ENCODE measurements around the gene AAK1. TPM values are rescaled to one million over a fixed set of nuclear protein-coding genes. Genes with fewer than 3 reads are reported as not detected.
"Not testable (repeated sequence)": the region's sequence is repeated elsewhere in the genome, so short reads cannot be mapped to it uniquely, and the experiment has no call there.

AAK1 gene
- total RNA-seq, 1 donor from 2014 or later: 76.2 TPM

DNA sequence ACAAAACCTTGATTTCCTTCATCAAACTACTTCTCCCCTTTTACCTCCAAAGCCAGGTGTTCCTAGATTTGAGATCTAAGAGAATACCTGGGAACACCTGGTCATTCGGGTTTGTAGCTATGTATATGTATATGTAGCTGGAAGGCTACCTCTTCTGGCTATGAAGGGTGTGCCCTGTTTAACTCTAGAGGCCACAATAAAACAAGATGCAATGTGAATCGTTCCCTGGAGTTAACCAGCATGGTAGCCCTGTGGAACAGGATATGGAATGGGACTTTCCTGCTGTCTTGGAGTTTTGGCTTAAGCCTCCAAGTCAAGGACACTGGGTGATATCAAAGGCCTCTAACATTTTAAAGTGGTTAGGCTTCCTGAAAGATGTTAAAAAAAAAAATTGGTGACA lies 188.6 kb downstream of the AAK1 start:
- ATAC-seq: no peak
- DNase-seq (ENCODE audit: missing footprints): no peak
- intact Hi-C loops (cut with DNase I): no loop called here

DNA sequence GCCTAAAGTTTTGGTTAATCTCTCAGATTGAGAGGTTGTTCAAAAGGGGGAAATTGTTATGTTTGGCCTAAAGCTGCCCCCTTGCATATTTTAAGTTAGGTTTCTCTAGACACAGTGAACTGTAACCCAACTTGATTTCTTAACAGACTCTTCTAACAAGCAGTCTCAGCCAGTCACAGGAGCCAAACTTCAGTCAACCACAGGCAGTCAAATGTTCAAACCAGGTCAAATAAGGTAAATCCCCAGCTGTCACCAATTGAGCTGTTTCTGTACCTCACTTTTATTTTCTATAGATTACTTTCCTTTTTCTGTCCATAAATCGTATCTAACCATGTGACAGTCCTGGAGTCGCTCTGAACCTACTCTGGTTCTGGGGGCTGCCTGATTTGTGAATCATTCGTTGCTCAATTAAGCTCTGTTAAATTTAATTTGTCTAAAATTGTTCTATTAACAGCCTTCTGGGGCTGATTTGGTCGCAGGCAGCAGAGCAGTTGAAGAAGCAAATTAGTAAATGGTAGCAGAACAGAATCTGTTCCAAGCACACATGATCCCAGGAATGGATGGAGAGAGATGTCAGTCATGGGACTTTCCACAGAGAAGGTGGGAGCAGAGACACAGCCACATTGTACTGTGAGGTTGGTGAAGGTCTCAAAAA lies 189.9 kb downstream of the AAK1 start:
- intact Hi-C loops (cut with DNase I): no loop called here
- DNase-seq (ENCODE audit: missing footprints) (no peak), ATAC-seq (no peak)

DNA sequence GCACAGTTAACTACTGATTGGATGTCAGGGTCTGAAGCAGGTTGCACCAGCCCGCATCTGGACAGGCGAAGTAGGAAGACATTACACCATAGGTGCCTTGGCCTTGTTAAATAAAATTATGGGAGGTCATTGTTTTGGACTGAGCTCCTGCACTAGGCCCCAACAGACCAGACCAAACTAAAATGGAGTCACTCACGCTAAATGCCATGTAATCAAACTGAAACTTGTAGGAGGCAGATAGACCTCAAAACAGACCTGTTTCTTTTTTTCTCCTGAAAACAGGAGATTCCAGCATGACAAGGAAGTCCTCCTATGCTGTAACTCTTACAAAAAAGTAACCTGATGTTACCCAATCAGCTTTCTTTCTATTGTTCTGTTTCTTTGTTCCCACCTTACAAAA lies 190.9 kb downstream of the AAK1 start:
- ATAC-seq (no peak), DNase-seq (ENCODE audit: missing footprints) (no peak)
- intact Hi-C loops (cut with DNase I): no loop called here

DNA sequence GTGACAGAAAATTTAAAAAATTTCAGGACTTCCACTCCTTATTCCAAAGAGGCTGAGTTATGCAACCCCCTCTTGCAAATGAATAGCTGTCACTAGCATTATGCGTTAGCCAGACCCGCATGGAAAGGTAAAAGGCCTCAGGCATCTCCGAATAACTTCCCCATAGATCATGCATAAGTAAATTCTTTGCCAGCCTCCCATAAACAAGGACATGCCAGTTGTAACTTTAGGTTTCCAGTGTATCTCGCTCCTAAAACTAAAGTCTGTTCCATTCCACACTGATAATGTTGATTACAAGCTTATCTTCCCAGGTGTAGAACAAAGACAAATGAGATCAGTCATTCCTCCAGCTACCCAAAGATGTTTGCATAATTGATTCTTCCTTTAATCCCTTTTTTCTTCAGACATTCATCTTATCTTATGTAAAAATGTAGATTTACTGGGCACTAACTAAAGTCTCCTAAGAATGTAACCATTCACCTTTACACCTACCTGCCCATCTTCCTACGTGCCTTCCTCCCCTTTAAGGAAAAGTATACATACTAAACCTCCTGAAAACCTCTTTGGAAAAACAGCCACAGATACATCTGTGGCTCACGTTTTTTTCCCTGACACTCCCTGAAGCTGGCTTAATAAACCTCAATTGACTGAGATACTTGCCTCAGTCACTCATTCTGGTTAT lies 192.7 kb downstream of the AAK1 start:
- DNase-seq (ENCODE audit: missing footprints) (no peak), ATAC-seq (no peak)
- intact Hi-C loops (cut with DNase I): no loop called here

DNA sequence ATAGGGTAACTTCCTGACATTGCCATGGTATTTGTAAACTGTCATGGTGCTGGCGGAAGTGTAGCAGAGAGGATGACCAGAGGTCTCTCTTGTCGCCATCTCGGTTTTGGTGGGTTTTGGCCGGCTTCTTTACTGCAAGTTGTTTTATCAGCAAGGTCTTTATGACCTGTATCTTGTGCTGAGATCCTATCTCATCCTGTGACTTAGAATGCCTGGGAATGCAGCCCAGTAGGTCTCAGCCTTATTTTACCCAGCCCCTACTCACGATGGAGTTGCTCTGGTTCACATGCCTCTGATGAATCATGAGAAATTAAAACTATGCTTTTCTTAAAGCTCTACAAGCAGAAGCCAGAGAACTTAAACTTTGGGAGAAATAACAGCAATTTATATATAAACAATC lies 193.6 kb downstream of the AAK1 start:
- intact Hi-C loops (cut with DNase I): no loop called here
- DNase-seq (ENCODE audit: missing footprints) (no peak), ATAC-seq (no peak)

DNA sequence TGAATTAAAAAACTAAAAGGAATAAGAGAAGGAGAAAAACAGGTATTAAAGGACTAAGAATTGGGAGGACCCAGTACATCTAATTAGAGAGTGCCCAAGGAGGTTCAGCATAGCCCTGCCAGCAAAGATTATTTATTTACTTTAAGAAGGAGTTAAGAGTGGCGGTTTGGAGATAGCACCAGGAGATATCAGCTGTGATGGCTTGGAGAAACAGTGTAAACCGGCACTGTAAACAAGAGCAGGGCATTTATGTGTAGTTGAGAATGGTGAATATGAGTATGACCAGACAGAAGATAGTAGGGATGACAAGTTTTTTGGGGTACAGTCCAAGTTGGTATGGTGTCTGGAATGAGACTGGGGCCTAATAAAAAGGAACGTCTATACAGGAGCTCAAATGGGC lies 199.9 kb downstream of the AAK1 start:
- ATAC-seq; intact Hi-C loops (cut with DNase I); DNase-seq (ENCODE audit: missing footprints): not testable (repeated sequence)

DNA sequence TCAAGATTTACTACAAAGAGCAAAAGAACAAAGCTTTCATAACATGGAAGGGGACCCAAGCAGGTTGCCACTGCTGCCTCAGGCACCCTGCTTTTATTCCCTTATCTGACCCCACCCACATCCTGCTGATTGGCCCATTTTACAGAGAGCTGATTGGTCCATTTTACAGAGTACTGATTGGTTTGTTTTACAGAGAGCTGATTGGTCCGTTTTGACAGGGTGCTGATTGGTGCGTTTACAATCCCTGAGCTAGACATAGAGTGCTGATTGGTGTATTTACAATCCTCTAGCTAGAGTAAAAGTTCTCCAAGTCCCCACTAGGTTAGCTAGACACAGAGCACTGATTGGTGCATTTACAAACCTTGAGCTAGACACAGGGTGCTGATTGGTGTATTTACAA lies 204.0 kb downstream of the AAK1 start:
- not testable (repeated sequence) for DNase-seq (ENCODE audit: missing footprints); ATAC-seq
- intact Hi-C loops (cut with DNase I): loop anchor here (5.0 kb wide), 1 partner anchor 52 kb away; the partner anchor contains the start of gene GFPT1

DNA sequence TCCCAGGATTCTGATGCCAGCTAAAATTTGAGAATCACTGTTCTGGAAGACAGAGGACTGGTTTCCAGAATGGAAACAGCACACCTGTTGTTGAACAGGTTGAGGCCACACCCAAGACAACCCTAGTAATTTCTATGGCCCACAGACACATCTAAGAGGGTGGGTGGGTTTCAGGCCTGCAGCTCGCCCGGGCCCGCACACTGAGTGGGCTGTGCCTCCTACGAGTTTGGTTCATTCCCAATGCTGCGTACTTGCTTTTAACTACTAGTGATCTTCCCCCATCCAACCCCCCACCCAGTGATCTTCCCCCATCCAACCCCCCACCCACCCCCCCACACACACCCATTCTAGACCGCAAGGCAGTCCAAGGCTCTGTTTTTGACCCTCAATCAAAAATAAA lies 205.0 kb downstream of the AAK1 start:
- intact Hi-C loops (cut with DNase I): loop anchor here (5.0 kb wide), 1 partner anchor 51 kb away; the partner anchor contains the start of gene GFPT1
- no peak for DNase-seq (ENCODE audit: missing footprints)
- no peak for ATAC-seq

DNA sequence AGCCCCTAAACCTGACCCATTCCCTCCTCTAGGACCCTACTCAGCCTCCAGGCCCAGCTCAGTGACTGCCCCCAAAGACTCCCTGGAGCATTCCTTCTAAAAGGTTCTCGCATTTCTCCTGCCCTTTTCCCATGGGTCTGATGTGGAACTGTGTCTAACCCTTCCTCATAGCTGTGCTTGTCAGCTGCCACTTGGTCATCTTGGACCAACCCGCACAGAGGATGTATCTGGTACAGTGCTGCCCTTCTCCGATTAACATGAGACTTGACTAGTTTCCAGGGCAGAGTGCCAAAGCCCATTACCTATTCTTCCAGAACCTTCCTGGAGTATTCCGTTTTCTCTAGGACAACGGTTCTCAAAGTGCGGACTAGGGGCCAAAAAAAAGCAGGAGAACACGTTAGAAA lies 205.8 kb downstream of the AAK1 start:
- ATAC-seq (peak; percentile 43), DNase-seq (ENCODE audit: missing footprints) (no peak)
- intact Hi-C loops (cut with DNase I): loop anchor here (5.0 kb wide), 1 partner anchor 50 kb away; the partner anchor contains the start of gene GFPT1

DNA sequence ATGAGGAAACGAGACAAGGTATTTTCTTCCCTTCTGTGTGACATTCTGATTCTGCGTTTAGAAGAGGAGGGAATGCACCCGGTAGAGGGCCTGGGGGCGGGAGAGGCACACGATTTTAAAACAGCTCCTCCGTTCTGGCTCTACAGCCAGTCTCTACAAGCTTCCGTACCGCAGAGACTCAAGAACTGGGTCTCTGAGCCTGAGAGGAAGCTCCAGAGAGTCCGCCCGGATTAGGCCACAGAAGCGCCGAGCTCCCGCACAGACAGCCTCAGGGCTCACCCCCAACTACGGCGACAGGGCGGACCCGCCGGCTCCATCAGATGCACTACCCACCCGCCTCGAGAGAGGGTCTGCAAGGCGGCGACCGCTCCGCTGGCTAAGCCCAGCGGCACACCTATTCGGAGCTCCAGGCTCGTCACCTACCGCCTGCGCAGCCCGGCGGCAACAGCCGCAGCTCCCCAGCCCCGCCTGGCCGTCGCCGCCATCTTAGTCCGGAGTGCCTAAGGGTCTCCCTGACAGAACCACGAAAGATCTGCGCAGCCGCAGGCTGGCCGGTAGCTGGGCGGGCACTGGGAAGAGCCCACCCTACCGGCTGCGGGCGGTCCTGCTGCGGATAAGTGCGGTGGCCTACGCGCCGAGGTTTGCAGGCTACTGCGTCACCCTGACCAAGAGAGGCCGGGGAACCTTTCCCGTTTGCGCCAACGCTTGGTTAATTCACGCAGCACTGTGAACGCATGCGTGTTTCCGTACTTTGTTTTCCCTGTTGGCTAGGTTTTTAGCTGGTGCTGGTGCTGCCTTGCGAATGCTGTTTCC lies 206.4 kb downstream of the AAK1 start, which contains the start of gene NFU1:
NFU1 (minus strand) TSS at position 498 of the 813 bp plus-strand sequence; CDS start at position 485, 13 bp downstream.
- intact Hi-C loops (cut with DNase I): loop anchor here (5.0 kb wide), 1 partner anchor 50 kb away; the partner anchor contains the start of gene GFPT1
- DNase-seq (ENCODE audit: missing footprints): peak; percentile 96
- ATAC-seq: peak; percentile 99

DNA sequence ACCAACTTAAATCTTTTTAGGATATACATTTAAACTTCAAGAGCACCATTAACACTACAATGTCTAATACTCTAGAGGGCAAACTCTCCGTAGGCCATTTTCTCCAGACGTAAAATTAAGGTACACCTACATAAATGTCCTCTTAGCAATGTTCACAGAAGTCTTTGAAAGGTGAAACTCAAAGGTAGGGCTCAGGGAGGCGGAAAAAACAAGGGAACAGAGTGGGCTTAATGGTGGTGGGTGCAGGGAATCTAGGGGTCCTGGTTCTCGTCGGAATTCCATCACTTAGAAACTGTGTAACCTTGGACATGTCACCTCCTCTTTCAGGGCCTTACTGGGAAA lies 207.0 kb downstream of the AAK1 start:
- intact Hi-C loops (cut with DNase I): loop anchor here (5.0 kb wide), 1 partner anchor 49 kb away; the partner anchor contains the start of gene GFPT1
- DNase-seq (ENCODE audit: missing footprints) (no peak), ATAC-seq (no peak)

DNA sequence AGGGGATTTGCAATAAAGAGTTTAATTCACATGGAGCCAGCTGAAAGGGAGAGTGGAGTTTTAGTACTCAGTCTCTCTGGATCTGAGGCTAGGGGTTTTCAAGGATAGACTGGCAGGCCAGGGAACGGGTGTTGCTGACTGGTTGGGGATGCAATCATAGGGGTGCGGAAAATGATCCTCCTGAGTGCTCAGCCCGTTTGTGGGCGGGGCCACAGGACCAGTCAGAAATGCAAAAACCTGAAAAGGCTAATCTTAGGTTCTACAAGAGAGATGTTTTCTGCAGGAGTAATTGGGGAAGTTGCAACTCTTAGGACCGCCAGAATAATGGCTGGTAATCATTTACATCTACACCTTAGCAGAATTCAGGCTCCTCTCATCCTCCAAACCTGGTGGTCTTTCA lies 208.8 kb downstream of the AAK1 start:
- ATAC-seq (no peak), DNase-seq (ENCODE audit: missing footprints) (no peak)
- intact Hi-C loops (cut with DNase I): loop anchor here (5.0 kb wide), 1 partner anchor 47 kb away; the partner anchor contains the start of gene GFPT1

DNA sequence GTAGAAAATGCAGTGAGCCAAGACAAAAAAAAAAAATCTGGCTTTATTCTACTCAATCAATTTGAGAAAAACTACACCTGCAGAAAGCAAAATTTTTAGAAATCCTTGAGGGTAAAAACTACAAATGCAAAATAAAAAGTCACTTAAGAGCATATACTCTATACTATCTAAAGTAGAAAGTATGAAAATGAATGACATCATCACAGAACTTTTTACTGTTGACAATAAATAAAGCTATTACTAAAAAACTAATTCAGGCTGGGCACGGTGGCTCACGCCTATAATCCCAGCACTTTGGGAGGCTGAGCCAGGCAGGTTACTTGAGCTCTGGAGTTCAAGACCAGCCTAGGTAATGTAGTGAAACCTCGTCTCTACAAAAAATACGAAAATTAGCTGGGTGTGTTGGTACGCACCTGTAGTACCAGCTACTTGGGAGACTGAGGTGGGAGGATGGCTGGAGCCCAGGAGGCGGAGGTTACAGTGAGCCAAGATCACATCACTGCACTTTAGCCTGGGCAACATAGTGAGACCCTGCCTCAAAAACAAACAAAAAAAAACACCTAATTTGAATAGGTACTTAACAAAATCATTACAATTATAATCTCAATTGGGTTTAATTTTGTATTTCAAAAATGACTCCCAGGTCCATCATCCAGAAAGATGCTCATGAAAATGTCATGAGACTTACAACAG lies 213.9 kb downstream of the AAK1 start:
- intact Hi-C loops (cut with DNase I): no loop called here
- DNase-seq (ENCODE audit: missing footprints) (no peak), ATAC-seq (no peak)

DNA sequence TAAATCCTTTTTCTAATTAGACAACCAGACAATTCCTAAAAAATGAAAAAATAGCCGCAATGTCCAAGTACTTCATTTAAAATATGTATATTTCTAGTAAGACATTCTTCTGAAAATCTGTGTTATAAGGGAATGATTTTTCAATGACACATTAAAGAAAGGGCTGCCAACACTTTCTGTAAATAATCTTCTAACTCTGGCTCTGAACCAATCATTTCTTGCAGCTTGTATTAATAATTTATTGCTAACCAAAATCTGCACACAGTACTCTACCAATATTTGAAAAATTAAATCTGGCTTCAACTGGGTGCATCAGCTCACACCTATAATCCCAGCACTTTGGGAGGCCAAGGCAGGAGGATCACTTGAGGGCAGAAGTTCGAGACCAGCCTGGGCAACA lies 214.6 kb downstream of the AAK1 start:
- DNase-seq (ENCODE audit: missing footprints) (no peak), ATAC-seq (no peak)
- intact Hi-C loops (cut with DNase I): no loop called here

DNA sequence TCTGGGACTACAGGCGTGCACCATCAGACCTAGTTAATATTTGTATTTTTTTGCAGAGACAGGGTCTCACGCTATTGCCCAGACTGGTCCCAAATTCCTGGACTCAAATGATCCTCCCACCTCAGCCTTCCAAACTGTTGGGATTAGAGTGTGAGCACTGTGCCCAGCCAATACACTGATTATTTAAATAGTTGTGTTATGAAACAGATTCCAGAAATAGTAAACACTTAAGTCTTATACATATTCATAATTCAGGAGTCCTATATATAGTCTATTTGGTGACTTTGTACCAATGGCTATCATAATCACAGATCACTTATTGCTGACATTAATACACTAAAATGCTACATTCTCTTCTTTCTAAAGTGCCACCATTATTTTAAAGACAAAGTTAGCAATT lies 219.1 kb downstream of the AAK1 start:
- DNase-seq (ENCODE audit: missing footprints) (no peak), ATAC-seq (peak; percentile 67)
- intact Hi-C loops (cut with DNase I): no loop called here

DNA sequence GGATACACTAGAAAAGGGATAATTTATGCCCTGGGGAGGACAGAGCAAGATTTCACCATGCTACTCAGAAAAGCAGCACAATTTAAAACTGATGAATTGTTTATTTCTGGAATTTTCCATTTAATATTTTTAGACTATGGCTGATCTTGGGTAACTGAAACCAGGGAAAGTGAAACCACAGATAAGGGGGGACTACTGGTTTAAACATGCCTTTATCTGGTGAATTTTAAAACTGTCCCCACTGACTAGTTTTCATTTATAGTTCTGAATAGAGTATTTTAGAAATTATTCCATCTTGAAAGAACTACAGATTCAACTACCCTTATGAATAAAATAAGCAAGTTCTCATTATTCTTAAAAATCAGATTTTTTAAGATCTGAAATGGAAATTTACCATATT lies 221.3 kb downstream of the AAK1 start:
- DNase-seq (ENCODE audit: missing footprints) (no peak), ATAC-seq (no peak)
- intact Hi-C loops (cut with DNase I): no loop called here

DNA sequence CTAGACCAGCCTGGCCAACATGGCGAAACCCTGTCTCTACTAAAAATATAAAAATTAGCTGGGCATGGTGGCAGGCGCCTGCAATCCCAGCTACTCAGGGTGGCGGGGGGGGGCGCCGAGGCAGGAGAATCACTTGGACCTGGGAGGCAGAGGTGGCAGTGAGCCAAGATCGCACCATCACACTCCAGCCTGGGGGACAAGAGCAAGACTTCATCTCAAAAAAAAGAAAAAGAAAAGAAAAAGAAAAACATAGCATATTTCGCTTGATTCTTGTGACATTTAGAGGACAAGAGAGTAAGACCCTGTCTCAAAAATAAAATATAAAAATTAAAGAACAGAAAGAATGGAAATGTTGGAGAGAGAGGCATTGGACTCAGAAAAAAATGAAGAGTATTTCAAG lies 224.4 kb downstream of the AAK1 start:
- intact Hi-C loops (cut with DNase I): not testable (repeated sequence)

DNA sequence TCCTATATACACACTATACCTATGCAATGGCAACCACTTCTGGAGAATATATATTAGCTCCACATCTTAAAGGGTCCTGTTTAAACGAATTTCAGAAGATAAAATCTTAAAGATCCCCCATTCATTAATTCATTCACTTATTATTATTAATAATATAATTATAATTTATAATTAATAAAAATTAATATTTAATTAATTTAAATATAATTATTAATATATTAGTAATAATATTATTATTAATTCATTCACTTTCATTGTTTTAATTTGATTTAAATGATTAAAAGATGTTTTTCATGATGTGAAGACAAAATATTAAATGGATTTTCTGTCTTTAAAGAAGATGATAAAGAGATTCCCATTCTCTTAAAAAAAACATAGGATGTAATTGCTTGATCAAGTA lies 227.4 kb downstream of the AAK1 start:
- intact Hi-C loops (cut with DNase I): no loop called here
- ATAC-seq (no peak), DNase-seq (ENCODE audit: missing footprints) (no peak)

More for the DNA sequence above, 224.4 kb downstream of the AAK1 start:
- ATAC-seq; DNase-seq (ENCODE audit: missing footprints): not testable (repeated sequence)
